Activated CD8-positive, alpha-beta memory T cell treated with anti-CD3 and anti-CD28 coated beads, Interleukin-2, amount 50 U/mL, for 1 hour (primary cell): ENCODE measurements around the gene SLAIN2.
"Not testable (repeated sequence)": the region's sequence is repeated elsewhere in the genome, so short reads cannot be mapped to it uniquely, and the experiment has no call there.

Experiments
- DNase-seq: peaks from one replicate; pipeline ENCODE4 v3.0.0-alpha.2; 2020; ENCODE audit errors: extremely low read depth

Gene SLAIN2

DNA sequence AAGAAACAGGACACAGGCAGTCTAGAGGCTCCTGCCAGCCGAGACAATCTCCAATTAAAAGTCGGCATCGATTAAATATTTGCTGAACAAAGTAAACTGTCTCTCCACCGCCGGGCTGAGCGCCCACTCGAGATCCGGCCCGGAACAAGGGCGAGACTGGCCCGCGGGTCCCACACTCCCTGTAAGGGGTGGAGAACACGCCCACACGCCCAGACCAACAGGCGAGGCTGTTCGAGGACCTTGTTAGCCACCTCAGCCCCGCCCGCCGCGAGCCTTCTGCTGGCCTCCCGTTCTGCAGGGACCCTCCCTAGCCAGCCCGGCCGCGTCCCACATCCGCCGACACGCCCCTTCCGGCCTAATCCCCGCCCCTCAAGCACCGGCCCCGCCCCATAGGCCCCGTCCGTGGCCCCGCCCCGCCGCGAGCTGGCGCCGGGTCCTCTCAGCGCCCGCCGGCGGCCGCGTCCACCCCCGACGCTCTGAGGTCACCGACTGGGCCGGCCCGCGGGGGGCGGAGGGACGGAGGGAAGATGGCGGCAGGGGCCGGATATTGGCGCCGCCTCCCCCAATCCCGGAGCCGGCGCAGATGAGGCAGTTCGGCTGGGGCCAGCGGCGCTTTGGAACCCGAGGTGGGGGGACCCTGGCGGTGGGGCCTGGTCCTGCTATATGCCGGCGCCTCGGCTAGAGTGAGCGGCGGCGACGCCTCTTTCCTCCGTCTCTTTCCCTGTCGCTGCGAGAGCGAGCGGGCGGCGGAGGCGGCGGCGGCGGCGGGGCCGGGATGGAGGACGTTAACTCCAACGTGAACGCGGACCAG, at the start of gene SLAIN2:
TSS of gene SLAIN2 (plus strand) at position 565 of the 811 bp plus-strand sequence. CDS start at position 776, 211 bp downstream.
- DNase-seq: peak; percentile 85

- DNase-seq: not testable (repeated sequence)
Measured at GRCh38 chr4:48292218-48292790, 49.0 kb upstream of the SLAIN2 start.

DNA sequence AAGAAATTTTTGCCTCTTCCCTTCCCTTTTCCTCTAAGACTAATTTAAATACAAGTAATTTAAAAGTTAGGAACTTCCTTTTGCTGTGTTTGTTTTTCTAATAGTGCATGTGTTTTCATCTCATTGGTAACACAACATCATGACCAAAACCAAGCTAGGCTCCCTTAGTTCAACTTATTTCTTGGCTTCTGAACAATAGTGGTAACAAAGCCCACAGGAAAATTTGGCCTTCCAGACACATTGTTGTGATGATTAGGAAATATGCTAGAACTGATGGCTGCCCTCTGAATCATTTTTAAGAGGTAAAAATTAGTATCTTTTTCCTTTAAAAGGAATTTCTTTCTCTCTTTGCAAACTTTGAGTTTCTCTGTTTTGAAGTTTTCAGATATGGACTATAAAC, 46.2 kb upstream of the SLAIN2 start:
- DNase-seq: no peak

GRCh38 chr4:48296365-48296764, 45.0 kb upstream of the SLAIN2 start:
- DNase-seq: no peak

- DNase-seq: no peak
Measured at GRCh38 chr4:48297256-48297846, 44.0 kb upstream of the SLAIN2 start.

- DNase-seq: no peak
Measured at GRCh38 chr4:48299560-48299959, 41.8 kb upstream of the SLAIN2 start.

GRCh38 chr4:48300004-48300403, 41.3 kb upstream of the SLAIN2 start:
- no peak for DNase-seq

- no peak for DNase-seq
Measured at GRCh38 chr4:48305508-48305907, 35.8 kb upstream of the SLAIN2 start.

DNA sequence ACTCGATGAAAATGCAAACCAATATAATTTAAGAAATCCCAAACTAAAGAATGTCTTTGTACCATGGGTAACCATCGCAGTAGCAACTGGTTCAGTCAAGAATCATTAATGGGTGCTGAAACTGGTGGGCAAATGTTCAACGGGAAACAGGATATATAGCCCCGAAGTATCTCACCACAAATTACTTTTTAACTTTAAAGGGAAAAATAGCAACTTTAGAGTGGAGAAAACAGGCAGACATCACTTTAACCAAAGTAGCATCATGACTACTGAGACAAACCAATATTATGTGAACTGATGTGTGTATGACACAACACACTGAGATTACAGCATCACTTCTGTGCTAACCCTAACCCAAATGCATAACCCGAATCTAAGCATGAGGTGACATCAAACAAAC, 33.8 kb upstream of the SLAIN2 start:
- no peak for DNase-seq

DNA sequence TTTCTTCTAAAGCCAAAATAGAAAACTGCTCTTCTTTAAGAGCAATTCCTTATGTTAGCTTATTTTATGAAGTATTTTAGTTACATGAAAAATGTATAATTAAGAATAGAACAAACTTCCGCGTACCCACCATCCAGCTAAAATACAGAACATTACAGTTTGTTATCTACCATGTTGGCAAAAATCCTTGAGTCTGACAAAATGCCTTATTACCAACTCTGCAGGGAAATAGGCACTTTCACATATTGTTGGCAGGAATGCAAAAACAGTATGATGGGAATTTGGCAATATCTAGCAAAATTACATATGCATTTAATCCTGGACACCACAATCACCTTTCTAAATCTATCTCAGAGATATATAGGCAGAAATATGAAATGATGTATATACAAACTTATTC, 32.4 kb upstream of the SLAIN2 start:
- no peak for DNase-seq

DNA sequence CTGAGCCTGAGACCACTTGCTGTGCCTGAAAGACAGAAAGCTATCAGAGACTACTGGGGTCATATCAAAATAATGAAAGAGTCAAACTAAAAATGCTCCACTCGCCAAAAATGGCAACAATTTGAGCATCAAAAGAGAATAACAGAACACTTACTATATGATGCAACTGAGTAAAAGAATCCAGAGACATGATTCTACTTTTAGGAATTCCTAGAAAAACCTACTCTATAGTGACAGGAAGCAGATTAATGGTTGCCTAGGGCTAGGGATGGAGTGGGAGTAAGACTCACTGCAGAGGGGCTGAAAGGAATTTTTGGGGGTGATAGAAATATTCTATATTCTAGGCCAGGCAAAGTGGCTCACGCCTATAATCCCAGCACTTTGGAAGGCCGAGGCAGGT, 29.4 kb upstream of the SLAIN2 start:
- DNase-seq: no peak

- not testable (repeated sequence) for DNase-seq
Measured at GRCh38 chr4:48314746-48315145, 26.6 kb upstream of the SLAIN2 start.

- no peak for DNase-seq
Measured at GRCh38 chr4:48315728-48316630, 25.4 kb upstream of the SLAIN2 start.

DNA sequence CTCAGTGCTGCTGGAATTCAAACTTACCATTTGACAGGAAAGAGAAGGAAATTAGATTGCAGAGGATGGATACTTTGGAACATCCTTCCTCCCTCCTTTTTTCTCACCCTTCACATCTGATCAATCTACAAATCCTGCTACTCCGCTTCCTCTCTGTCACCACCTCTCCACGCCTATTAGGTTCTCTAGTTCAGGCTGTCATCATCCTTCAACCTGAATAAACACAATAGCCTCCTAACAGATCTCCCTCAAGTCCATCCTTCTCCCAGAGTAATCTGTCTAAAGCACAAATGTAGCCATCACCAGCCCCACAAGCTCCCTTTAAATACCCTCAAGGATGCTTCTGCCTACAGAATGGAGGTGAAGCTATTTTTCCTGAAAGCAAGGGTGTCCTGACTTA, 20.0 kb upstream of the SLAIN2 start:
- DNase-seq: no peak

DNA sequence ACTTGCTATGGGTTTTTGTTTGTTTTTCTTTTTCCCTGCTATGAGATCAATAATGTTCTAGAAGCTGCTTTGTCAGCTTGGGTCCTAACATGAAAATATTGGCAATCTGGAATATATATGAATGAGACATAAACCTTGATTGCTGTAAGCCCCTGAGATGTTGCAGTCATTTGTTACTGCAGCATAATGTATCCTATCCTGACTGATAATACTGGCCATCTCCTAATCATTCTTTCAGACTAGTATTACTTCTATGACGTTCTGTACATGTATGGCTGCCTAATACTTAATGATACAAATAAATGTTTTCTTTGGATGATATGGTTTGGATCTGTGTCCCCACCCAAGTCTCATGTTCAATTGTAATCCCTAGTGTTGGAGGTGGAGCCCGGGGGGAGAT, 19.3 kb upstream of the SLAIN2 start:
- DNase-seq: no peak

GRCh38 chr4:48324281-48324680, 17.0 kb upstream of the SLAIN2 start:
- DNase-seq: no peak

DNA sequence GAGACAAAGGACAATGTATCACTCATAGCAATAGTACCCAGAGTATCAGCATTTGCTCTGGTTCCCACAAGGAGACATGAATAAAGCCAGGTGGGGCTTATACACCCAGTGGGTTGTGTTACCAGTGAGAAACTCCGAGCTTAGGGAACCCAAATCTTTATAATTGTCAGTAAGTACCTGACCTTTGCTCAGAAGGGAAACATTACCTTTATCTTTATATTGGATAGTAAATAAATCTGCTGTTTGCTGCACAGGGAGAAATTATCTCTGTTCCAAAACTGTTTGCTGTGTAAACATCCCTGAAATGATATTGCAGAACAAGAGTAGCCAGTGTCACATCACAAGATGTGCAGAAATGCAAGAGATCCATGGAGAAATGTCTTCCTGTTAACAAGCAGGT, 12.1 kb upstream of the SLAIN2 start:
- DNase-seq: no peak

DNA sequence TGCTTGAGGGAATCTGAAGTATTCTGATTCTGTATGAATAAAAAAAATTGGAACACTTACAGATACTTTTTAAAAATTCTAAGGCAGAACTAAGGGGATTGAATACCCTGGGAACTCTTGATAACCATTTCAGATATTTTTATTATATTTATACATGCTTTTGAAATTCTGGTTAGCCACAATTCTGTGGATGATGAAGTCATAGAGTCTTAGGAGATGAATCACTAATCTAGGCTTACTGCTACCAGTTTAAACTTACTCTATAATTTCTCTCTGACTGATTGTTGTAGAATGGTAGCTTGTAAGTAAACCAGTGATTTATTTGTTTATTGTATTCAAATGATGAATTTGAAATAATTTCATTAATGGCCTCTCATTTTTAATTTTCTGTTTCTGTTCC, 11.4 kb upstream of the SLAIN2 start:
- DNase-seq: no peak

- DNase-seq: no peak
Measured at GRCh38 chr4:48331577-48332330, 9.6 kb upstream of the SLAIN2 start.

- no peak for DNase-seq
Measured at GRCh38 chr4:48332661-48333060, 8.7 kb upstream of the SLAIN2 start.

GRCh38 chr4:48333587-48333986, 7.7 kb upstream of the SLAIN2 start:
- no peak for DNase-seq
